NCI-H187 (cell line): ENCODE measurements around the gene PGRMC2.

Source experiments
- DNase-seq, 2 experiments: peaks; one replicate each; lab custom pipeline; 2025; lab: John Stamatoyannopoulos, UW

PGRMC2 gene

GRCh38 chr4:128287141-128287870 lies at the start of gene PGRMC2:
Gene PGRMC2, minus strand, starts transcription at chr4:128287813. Its CDS starts 23 bp downstream, at chr4:128287790.
- no peak for DNase-seq

- DNase-seq = no peak
Observed at GRCh38 chr4:128335541-128335940, 47.9 kb upstream of the PGRMC2 start.

- DNase-seq = no peak
Observed at GRCh38 chr4:128334256-128334655, 46.6 kb upstream of the PGRMC2 start.

GRCh38 chr4:128333309-128334018 lies 45.9 kb upstream of the PGRMC2 start:
- no peak for DNase-seq

- DNase-seq = no peak
Observed at GRCh38 chr4:128332081-128332480, 44.5 kb upstream of the PGRMC2 start.

- no peak for DNase-seq
Observed at GRCh38 chr4:128329638-128330037, 42.0 kb upstream of the PGRMC2 start.

- DNase-seq = no peak
Observed at GRCh38 chr4:128328106-128328505, 40.5 kb upstream of the PGRMC2 start.

- no peak for DNase-seq
Observed at GRCh38 chr4:128323401-128323800, 35.8 kb upstream of the PGRMC2 start.

- no peak for DNase-seq
Observed at GRCh38 chr4:128322986-128323385, 35.4 kb upstream of the PGRMC2 start.

GRCh38 chr4:128322311-128322710 lies 34.7 kb upstream of the PGRMC2 start:
- no peak for DNase-seq

- no peak for DNase-seq
Observed at GRCh38 chr4:128320656-128321055, 33.0 kb upstream of the PGRMC2 start.

GRCh38 chr4:128315756-128316520 lies 28.3 kb upstream of the PGRMC2 start:
- DNase-seq = no peak

GRCh38 chr4:128311659-128312403 lies 24.2 kb upstream of the PGRMC2 start:
- DNase-seq = no peak

- no peak for DNase-seq
Observed at GRCh38 chr4:128310266-128310697, 22.7 kb upstream of the PGRMC2 start.

- DNase-seq = no peak
Observed at GRCh38 chr4:128309585-128309984, 22.0 kb upstream of the PGRMC2 start.

GRCh38 chr4:128308986-128309385 lies 21.4 kb upstream of the PGRMC2 start:
- no peak for DNase-seq

- no peak for DNase-seq
Observed at GRCh38 chr4:128307123-128307571, 19.5 kb upstream of the PGRMC2 start.

- DNase-seq = no peak
Observed at GRCh38 chr4:128305942-128306341, 18.3 kb upstream of the PGRMC2 start.

GRCh38 chr4:128303986-128304385 lies 16.4 kb upstream of the PGRMC2 start:
- no peak for DNase-seq

- DNase-seq = no peak
Observed at GRCh38 chr4:128303405-128303785, 15.8 kb upstream of the PGRMC2 start.

- DNase-seq = no peak
Observed at GRCh38 chr4:128301979-128302378, 14.4 kb upstream of the PGRMC2 start.

GRCh38 chr4:128299848-128300247 lies 12.2 kb upstream of the PGRMC2 start:
- DNase-seq = no peak
